ENCODE measurements around the gene CIAO2B.
"Not testable (repeated sequence)": the region's sequence is repeated elsewhere in the genome, so short reads cannot be mapped to it uniquely, and the experiment has no call there.

Gene CIAO2B

GRCh38 chr16:66976746-66977145, 42.5 kb upstream of the CIAO2B start:
- H3K4me3 ChIP-seq (ENCODE audit: low read depth, low read length), result no peak overlapping the region
- H3K4me1 ChIP-seq, result peaks cover 2% of the 10 kb centered on the region
- H2AFZ ChIP-seq, result no peak overlapping the region
- no peak for TF ChIP-seq CTCF (IDR thresholded peaks at IDR 0.05)
- H3K36me3 ChIP-seq (ENCODE audit: control insufficient read depth, insufficient read depth, low read length), result no peaks in the 10 kb centered on the region
- no peak overlapping the region for H3K9ac ChIP-seq
- no peak overlapping the region for H3K27ac ChIP-seq
- H3K27me3 ChIP-seq (ENCODE audit: control insufficient read depth, insufficient read depth, low read length), result no peaks in the 10 kb centered on the region
- no peaks in the 10 kb centered on the region for H3K9me3 ChIP-seq (ENCODE audit: control insufficient read depth, low read length)
- H3K4me2 ChIP-seq (ENCODE audit: low read length), result no peak overlapping the region
- no peaks in the 10 kb centered on the region for H3K79me2 ChIP-seq

GRCh38 chr16:66975302-66975893, 41.2 kb upstream of the CIAO2B start:
- no peaks in the 10 kb centered on the region for H3K9me3 ChIP-seq (ENCODE audit: control insufficient read depth, low read length)
- H2AFZ ChIP-seq, result no peak overlapping the region
- H3K4me3 ChIP-seq (ENCODE audit: low read depth, low read length), result no peak overlapping the region
- H3K27me3 ChIP-seq (ENCODE audit: control insufficient read depth, insufficient read depth, low read length), result no peaks in the 10 kb centered on the region
- peaks cover 2% of the 10 kb centered on the region for H3K4me1 ChIP-seq
- no peak overlapping the region for H3K4me2 ChIP-seq (ENCODE audit: low read length)
- H3K36me3 ChIP-seq (ENCODE audit: control insufficient read depth, insufficient read depth, low read length), result no peaks in the 10 kb centered on the region
- no peaks in the 10 kb centered on the region for H3K79me2 ChIP-seq
- no peak overlapping the region for H3K27ac ChIP-seq
- no peak for TF ChIP-seq CTCF (IDR thresholded peaks at IDR 0.05)
- no peak overlapping the region for H3K9ac ChIP-seq

GRCh38 chr16:66974932-66975246, 40.7 kb upstream of the CIAO2B start:
- H3K9ac ChIP-seq; H3K9me3 ChIP-seq (ENCODE audit: control insufficient read depth, low read length); H3K4me2 ChIP-seq (ENCODE audit: low read length); H3K36me3 ChIP-seq (ENCODE audit: control insufficient read depth, insufficient read depth, low read length); H3K27me3 ChIP-seq (ENCODE audit: control insufficient read depth, insufficient read depth, low read length); H3K27ac ChIP-seq; H3K4me3 ChIP-seq (ENCODE audit: low read depth, low read length); H3K79me2 ChIP-seq; H2AFZ ChIP-seq; H3K4me1 ChIP-seq: not testable (repeated sequence)

DNA sequence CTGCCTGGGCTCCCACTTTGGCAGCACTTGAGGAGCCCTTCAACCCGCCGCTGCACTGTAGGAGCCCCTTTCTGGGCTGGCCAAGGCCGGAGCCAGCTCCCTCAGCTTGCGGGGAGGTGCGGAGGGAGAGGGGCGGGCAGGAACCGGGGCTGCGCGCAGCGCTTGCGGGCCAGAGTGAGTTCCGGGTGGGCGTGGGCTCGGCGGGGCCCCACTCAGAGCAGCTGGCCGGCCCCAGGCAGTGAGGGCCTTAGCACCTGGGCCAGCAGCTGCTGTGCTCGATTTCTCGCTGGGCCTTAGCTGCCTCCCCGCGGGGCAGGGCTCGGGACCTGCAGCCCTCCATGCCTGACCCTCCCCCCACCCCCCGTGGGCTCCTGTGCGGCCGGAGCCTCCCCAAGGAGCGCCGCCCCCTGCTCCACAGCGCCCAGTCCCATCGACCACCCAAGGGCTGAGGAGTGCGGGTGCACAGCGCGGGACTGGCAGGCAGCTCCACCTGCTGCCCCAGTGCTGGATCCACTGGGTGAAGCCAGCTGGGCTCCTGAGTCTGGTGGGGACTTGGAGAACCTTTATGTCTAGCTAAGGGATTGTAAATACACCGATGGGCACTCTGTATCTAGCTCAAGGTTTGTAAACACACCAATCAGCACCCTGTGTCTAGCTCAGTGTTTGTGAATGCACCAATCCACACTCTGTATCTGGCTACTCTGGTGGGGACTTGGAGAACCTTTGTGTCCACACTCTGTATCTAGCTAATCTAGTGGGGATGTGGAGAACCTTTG, 40.1 kb upstream of the CIAO2B start:
- H3K4me3 ChIP-seq (ENCODE audit: low read depth, low read length); H3K79me2 ChIP-seq; H3K36me3 ChIP-seq (ENCODE audit: control insufficient read depth, insufficient read depth, low read length): not testable (repeated sequence)

GRCh38 chr16:66973716-66974115, 39.5 kb upstream of the CIAO2B start:
- Histone ChIP-seq H2AFZ (no peak overlapping the region), H3K27me3 (ENCODE audit: control insufficient read depth, insufficient read depth, low read length) (no peaks in the 10 kb centered on the region), H3K9ac (no peak overlapping the region), H3K4me2 (ENCODE audit: low read length) (no peak overlapping the region), H3K36me3 (ENCODE audit: control insufficient read depth, insufficient read depth, low read length) (no peaks in the 10 kb centered on the region), H3K9me3 (ENCODE audit: control insufficient read depth, low read length) (no peaks in the 10 kb centered on the region), H3K79me2 (no peaks in the 10 kb centered on the region), H3K27ac (no peak overlapping the region), H3K4me3 (ENCODE audit: low read depth, low read length) (no peak overlapping the region), H3K4me1 (peaks cover 2% of the 10 kb centered on the region)
- no peak for TF ChIP-seq CTCF (IDR thresholded peaks at IDR 0.05)

More for the DNA sequence above, 40.1 kb upstream of the CIAO2B start:
- H3K4me1 ChIP-seq; H3K27ac ChIP-seq; H3K4me2 ChIP-seq (ENCODE audit: low read length); H3K27me3 ChIP-seq (ENCODE audit: control insufficient read depth, insufficient read depth, low read length); H3K9me3 ChIP-seq (ENCODE audit: control insufficient read depth, low read length); H3K9ac ChIP-seq; H2AFZ ChIP-seq: not testable (repeated sequence)
